Measurements from ENCODE around the gene TEX9. TPM values are rescaled to one million over a fixed set of nuclear protein-coding genes. Genes with fewer than 3 reads are reported as not detected.

The TEX9 gene
- total RNA-seq, 2 experiments from 2014 or later = 1.6 TPM

DNA sequence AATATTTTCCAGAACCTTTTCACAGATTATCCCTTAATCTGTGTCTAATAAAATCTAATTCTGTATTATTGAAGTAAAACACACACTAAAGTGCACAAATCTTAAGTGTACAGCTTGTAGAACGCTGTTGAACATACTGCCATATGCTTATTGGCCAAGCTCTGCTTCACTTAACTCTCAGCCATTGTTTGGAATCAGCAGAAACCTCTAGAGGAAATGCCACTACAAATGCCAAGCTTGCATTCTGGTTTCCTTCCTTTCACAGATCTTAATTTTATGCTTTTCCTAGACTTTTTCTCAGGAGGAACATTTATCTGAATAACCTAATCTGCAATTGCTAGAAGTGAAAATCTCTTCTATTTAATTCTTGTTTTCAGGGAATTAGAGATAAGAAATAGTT lies 89.6 kb downstream of the TEX9 start:
- Mint-ChIP-seq H3K4me1 (no peaks in the 10 kb centered on the region), H3K27me3 (peaks cover 14% of the 10 kb centered on the region), H3K27ac (no peak overlapping the region), H3K36me3 (no peaks in the 10 kb centered on the region), H3K9me3 (peaks cover 7% of the 10 kb centered on the region), H3K4me3 (no peak overlapping the region)
- no peak for DNase-seq

DNA sequence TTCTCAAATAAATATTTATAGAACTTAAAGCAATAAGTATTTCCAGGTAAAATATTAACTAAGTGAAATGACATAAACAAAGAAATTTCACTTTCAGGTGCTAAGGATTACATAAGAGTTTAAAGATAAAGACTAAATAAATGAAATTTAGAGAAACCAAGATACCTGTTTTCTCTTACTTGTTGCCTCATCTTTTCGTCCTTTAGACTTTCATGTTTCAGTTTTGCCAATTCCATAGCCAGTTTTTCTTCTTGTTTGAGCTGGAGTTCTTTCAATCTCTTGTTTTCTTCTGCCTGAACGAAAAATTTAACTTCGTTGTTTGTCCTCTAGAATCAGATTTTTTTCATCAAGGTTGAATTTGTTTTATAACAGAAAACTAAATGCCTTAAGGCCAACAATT lies 91.0 kb downstream of the TEX9 start:
- Mint-ChIP-seq H3K27me3 (peaks cover 9% of the 10 kb centered on the region), H3K4me3 (no peak overlapping the region), H3K4me1 (no peaks in the 10 kb centered on the region), H3K36me3 (no peaks in the 10 kb centered on the region), H3K9me3 (peaks cover 7% of the 10 kb centered on the region), H3K27ac (no peak overlapping the region)
- DNase-seq = no peak

DNA sequence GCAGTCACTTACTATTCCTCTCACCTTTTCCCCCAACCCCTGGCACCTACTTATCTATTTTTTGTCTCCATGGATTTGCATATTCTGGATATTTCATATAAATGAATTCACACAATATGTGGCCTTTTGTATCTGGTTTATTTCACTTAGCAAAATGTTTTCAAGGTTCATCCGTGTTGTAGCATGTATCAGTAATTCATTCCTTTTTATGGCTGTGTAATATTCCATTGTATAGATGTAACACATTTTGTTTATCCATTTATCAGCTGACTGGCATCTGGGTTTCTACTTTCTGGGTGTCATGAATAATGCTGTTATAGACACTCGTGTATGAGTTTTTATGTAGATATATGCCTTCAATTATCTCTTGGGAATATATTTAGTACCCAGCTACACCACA lies 93.9 kb downstream of the TEX9 start:
- Mint-ChIP-seq H3K4me3 (no peak overlapping the region), H3K4me1 (peaks cover 2% of the 10 kb centered on the region), H3K27ac (no peak overlapping the region), H3K9me3 (peaks cover 7% of the 10 kb centered on the region), H3K36me3 (no peaks in the 10 kb centered on the region), H3K27me3 (peaks cover 29% of the 10 kb centered on the region)
- no peak for DNase-seq

DNA sequence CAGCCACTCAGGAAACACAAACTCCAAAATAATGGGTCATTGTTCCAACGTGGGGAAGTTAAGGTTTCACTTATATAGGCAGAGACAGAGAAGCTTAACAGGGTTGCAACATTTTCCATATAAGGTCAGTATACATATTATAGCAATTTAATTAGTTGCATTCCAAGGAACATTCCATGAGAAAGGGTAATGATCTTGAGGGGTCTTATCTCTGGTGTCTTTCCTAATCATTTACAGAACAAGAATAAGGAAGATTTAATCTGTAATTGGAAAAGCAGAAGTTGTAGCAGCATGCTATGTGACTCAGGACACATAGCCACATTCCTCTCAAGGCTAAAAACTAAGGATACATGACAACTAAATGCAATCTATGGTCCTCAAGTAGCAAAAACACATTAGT lies 94.8 kb downstream of the TEX9 start:
- Mint-ChIP-seq H3K4me3 (no peak overlapping the region), H3K27ac (no peak overlapping the region), H3K9me3 (peaks cover 7% of the 10 kb centered on the region), H3K36me3 (no peaks in the 10 kb centered on the region), H3K4me1 (peaks cover 9% of the 10 kb centered on the region), H3K27me3 (peaks cover 38% of the 10 kb centered on the region)
- DNase-seq = no peak

DNA sequence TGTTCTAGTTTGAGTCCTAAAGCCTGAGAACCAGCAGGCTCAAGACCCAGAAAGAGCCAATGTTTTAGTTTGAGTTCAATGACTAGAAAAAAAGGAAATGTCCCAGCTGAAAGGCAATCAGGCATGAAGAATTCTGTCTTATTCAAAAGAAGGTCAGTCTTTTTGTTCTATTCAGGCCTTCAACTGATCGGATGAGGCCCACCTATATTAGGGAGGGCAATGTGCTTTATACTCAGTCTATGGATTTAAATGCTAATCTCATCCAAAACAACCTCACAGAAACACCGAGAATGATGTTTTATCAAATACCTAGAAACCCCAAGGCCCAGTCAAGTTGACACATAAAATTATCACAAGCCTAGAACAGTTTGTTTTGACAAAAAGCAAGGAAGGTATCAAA lies 95.7 kb downstream of the TEX9 start:
- DNase-seq = no peak
- peaks cover 10% of the 10 kb centered on the region for H3K4me1 Mint-ChIP-seq
- no peak overlapping the region for H3K27ac Mint-ChIP-seq

DNA sequence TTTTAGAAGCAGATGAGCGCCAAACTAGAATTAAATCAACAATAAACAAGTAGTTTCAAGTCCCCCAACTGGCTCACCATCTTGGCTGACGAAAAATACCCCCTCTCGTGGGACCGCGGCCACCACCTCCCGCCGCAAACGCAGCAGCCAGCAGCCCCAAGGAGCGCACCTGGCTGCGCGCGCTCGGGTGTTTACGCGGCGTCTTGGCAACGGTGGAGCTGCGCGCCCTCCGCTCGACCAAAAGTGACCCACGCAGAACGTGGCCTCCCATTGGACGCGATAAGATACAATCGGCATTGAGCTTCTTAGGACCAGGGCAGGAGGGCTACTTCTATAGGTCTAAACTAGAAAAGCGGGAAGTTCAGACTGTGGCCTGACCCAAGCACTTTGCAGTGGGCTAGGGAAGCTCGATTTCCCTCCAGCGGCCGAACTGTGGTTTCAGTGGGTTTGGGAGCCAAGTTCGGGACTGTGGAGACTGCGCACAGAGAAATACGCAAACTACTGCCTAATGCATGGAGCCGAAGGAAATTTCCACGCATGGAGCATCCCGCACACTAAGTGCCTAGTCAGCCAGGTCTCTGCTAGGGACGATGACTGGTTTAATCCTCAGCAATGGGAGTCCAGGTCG lies 99.8 kb downstream of the TEX9 start, which contains the start of gene MNS1:
TSS of gene MNS1 (minus strand) at position 245 of the 628 bp plus-strand sequence. CDS start at position 80, 165 bp downstream.
- H3K36me3 Mint-ChIP-seq = peaks cover 1% of the 10 kb centered on the region
- no peaks in the 10 kb centered on the region for H3K9me3 Mint-ChIP-seq
- H3K27ac Mint-ChIP-seq = peak within 1 kb of the TSS; percentile 59
- peaks cover 23% of the 10 kb centered on the region for H3K4me1 Mint-ChIP-seq
- peak within 1 kb of the TSS; percentile 84 for H3K4me3 Mint-ChIP-seq
- H3K27me3 Mint-ChIP-seq = peaks cover 36% of the 10 kb centered on the region
- DNase-seq = peak; percentile 87

More for the DNA sequence above, 95.7 kb downstream of the TEX9 start:
- Mint-ChIP-seq H3K9me3 (peaks cover 7% of the 10 kb centered on the region), H3K27me3 (peaks cover 43% of the 10 kb centered on the region), H3K4me3 (no peak overlapping the region), H3K36me3 (no peaks in the 10 kb centered on the region)

DNA sequence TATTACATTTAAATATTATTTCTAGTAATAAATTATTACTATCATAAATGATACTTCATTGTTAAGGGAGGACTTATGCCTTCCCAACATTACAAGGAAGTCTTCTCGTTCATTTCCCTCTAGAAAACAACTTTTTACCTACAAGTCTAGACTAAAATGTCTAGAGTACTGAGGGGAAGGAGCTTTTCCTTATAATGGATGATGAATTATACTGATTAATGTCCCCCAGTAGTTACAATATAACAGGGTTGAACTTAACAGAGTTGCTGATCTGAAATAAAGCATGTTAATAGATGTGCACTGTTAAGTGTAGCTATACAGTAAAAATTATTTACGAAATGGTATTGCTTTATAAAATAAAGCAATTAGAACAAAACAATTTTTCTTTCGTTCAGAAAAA lies 102.4 kb downstream of the TEX9 start:
- no peak for DNase-seq
- no peaks in the 10 kb centered on the region for H3K9me3 Mint-ChIP-seq
- peaks cover 1% of the 10 kb centered on the region for H3K36me3 Mint-ChIP-seq
- peaks cover 23% of the 10 kb centered on the region for H3K4me1 Mint-ChIP-seq
- H3K27me3 Mint-ChIP-seq = peaks cover 26% of the 10 kb centered on the region
- no peak overlapping the region for H3K27ac Mint-ChIP-seq
- H3K4me3 Mint-ChIP-seq = no peak overlapping the region

DNA sequence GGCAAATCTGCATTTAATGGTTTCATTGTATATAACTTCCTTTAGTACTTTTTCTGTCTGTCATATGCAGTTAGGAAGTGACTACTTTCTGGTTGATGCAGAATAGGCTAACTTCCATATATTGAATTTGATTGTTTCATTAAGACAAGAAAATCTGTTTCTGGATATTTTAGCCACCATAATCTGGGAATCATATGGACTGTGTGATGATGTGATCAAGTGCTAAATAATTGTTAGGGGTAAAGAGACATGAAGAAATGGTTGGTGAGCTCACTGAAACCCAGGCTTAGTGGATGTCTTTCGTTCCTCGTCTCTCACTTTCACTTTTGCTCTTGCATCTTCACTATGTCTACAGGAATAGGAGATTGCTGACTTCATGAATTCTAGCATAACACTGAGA lies 103.2 kb downstream of the TEX9 start:
- peak overlapping the region; percentile 61 for H3K27ac Mint-ChIP-seq
- no peaks in the 10 kb centered on the region for H3K9me3 Mint-ChIP-seq
- peak overlapping the region; percentile 66 for H3K4me3 Mint-ChIP-seq
- peaks cover 1% of the 10 kb centered on the region for H3K36me3 Mint-ChIP-seq
- peaks cover 23% of the 10 kb centered on the region for H3K4me1 Mint-ChIP-seq
- DNase-seq = no peak
- H3K27me3 Mint-ChIP-seq = peaks cover 23% of the 10 kb centered on the region

DNA sequence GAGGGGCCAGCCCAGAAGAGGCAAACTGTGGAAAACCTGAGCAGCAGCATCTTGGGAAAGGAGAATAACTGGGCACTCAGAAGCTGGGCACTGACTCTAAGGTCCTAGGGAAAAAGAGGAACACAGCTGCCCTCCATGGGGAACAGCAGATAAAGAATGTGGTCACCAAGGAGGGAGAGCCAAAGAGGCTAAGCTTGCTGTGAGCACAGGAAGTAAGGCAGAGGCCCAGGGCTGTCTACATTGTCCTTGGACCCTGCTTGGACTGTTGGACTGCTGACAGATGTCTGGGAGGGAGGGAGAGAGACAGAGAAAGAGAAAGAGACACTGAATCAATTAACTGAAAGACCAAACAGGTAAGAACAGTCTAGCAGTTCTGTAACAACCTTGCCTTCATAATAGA lies 104.3 kb downstream of the TEX9 start:
- DNase-seq = no peak
- Mint-ChIP-seq H3K9me3 (no peaks in the 10 kb centered on the region), H3K27ac (no peak overlapping the region), H3K36me3 (peaks cover 1% of the 10 kb centered on the region), H3K27me3 (peaks cover 13% of the 10 kb centered on the region), H3K4me3 (no peak overlapping the region), H3K4me1 (peaks cover 20% of the 10 kb centered on the region)

DNA sequence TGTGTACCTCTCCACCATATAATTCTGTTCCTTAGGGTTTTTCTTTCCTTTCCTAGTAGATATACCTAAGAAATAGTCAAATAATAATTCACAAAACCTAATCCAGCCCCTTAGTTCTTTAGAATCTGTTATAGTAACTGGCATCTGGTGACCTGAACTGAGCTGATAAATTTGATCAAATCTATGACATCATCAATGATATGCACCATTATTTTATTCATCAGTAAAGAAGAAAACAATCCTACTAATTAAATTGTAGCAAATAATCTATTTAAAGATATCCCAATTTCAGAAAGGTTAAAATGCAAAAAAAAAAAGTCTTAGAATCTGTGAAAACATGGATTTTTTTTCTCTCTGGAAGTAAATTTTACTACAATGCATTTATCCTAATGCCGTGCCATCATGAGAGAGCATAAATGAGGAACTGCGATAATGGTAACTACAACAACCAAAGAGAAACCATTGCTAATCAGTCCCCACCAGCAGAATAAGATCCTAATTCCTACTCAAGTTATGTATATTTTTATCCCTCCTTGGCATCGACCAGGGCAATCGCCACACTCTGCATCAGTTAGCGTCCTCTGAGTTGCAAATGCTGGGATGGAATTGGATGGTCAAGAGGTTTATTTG lies 106.3 kb downstream of the TEX9 start:
- Mint-ChIP-seq H3K27ac (no peak overlapping the region), H3K4me3 (no peak overlapping the region), H3K9me3 (no peaks in the 10 kb centered on the region), H3K36me3 (peaks cover 1% of the 10 kb centered on the region), H3K27me3 (no peaks in the 10 kb centered on the region), H3K4me1 (peaks cover 12% of the 10 kb centered on the region)
- no peak for DNase-seq

DNA sequence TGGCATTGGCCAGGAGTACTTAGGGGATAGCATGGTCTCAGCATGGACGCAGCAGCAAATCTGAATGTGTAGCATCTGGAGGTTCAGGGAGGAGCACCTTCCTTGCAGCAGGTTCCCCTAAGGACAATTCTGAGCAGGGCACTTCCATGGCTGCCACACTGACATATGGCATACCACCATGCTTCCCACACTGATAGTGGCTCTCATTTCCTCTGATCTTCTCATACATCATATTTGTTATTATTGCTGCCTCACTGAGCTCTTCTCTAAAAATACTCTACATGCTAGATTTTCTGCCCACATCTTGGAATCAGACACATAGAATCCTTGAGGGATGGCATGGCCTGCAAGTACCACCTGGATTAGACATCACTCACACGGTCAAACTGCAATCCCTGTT lies 107.1 kb downstream of the TEX9 start:
- Mint-ChIP-seq H3K27me3 (no peaks in the 10 kb centered on the region), H3K9me3 (no peaks in the 10 kb centered on the region), H3K4me3 (no peak overlapping the region), H3K4me1 (peaks cover 12% of the 10 kb centered on the region), H3K27ac (no peak overlapping the region), H3K36me3 (peaks cover under 1% of the 10 kb centered on the region)
- no peak for DNase-seq

DNA sequence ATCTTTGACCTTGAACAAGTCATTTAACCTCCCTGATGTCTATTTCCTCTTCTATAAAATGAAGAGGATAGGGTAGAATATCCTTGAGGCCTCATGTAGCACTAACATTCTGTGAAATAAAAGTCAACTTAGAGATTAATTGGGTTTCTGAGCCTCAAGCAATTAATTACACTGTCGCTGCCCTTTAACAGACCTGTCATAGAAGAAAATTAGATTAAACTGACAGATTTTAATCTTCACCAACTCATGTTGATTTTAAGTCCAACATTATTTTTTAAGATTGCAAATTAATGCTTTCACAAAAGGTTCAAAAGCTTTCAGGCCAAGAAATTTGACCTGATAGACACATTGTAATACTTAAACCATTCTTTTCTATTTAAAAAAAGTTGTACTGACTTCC lies 107.8 kb downstream of the TEX9 start:
- no peak for DNase-seq
- Mint-ChIP-seq H3K4me1 (peaks cover 10% of the 10 kb centered on the region), H3K27me3 (no peaks in the 10 kb centered on the region), H3K9me3 (no peaks in the 10 kb centered on the region), H3K27ac (no peak overlapping the region), H3K4me3 (no peak overlapping the region), H3K36me3 (no peaks in the 10 kb centered on the region)

DNA sequence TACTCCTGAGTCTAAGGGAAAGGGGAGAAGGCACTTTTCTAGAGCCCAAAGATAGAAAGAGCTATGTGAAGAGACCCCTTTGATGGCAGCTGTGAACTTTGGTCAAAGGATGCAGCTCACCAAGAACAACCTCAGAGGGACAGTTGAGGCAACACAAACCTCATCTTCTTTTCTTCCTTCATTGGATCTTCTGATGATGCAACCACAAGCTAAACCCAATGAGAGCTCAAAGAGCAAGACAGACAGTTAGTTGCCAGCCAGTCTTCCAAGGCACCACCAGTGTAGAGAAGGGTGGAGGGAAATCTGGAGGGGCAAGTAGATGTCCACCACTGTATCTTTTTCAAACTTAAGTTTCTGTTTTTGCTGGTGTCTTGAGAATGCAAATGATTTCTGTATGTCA lies 110.1 kb downstream of the TEX9 start:
- DNase-seq = no peak
- no peaks in the 10 kb centered on the region for H3K36me3 Mint-ChIP-seq
- H3K27me3 Mint-ChIP-seq = peaks cover 5% of the 10 kb centered on the region
- H3K4me1 Mint-ChIP-seq = no peaks in the 10 kb centered on the region
- no peak overlapping the region for H3K4me3 Mint-ChIP-seq
- no peaks in the 10 kb centered on the region for H3K9me3 Mint-ChIP-seq
- no peak overlapping the region for H3K27ac Mint-ChIP-seq

All from activated naive CD8-positive, alpha-beta T cell treated with anti-CD3 and anti-CD28 coated beads for 36 hours (primary cell).